Keratinocyte (primary cell): ENCODE data around the gene RERE. TPM values are rescaled to one million over a fixed set of nuclear protein-coding genes. Genes with fewer than 3 reads are reported as not detected.

Experiments used
- DNase-seq: peaks from one replicate; pipeline ENCODE4 v3.0.0-alpha.2; 2011; ENCODE audit warnings: low read depth, missing footprints, low spot score
- FAIRE-seq: peaks from 2 replicates; lab custom pipeline; 2011; peaks lifted over from hg19 to GRCh38; lab: Jason Lieb, UNC
- H2AFZ ChIP-seq: 2 replicates; pipeline ENCODE4 v1.6.0; 2012; ENCODE audit warnings: low read length, control low read depth, inconsistent platforms; ENCODE audit not compliant: control insufficient read depth
- H3K27ac ChIP-seq: 2 replicates; pipeline ENCODE4 v1.5.1; 2011; ENCODE audit warnings: low read length; ENCODE audit not compliant: control insufficient read depth, insufficient read depth
- H3K27me3 ChIP-seq: 3 replicates; pipeline ENCODE4 v1.6.0; 2011; ENCODE audit warnings: low read length; ENCODE audit not compliant: control insufficient read depth, insufficient read depth; ENCODE audit errors: extremely low read depth
- H3K36me3 ChIP-seq, 2 experiments: 2 replicates in 1 of 2; 3 replicates in 1 of 2; pipeline ENCODE4 v1.5.1; 2011; ENCODE audit warnings: low read length in 2 of 2, mild to moderate bottlenecking in 1 of 2; ENCODE audit not compliant: control insufficient read depth in 2 of 2, insufficient read depth in 2 of 2; ENCODE audit errors: extremely low read depth in 1 of 2
- H3K4me1 ChIP-seq: 3 replicates; pipeline ENCODE4 v1.5.1; 2011; ENCODE audit warnings: low read length; ENCODE audit not compliant: control insufficient read depth, insufficient read depth; ENCODE audit errors: extremely low read depth
- H3K4me2 ChIP-seq: 3 replicates; pipeline ENCODE4 v1.6.0; 2011; ENCODE audit warnings: low read depth, low read length; ENCODE audit not compliant: control insufficient read depth, insufficient read depth; ENCODE audit errors: extremely low read depth
- H3K4me3 ChIP-seq, 3 experiments: fragments of 200-600 bp in 1 of 3; sonication (generic) in 1 of 3; 2 replicates in 2 of 3; 3 replicates in 1 of 3; pipeline ENCODE4 v1.5.1; 2011 to 2016; ENCODE audit warnings: low read length in 3 of 3, mild to moderate bottlenecking in 3 of 3, control low read depth in 2 of 3, inconsistent platforms in 1 of 3, low read depth in 1 of 3, mixed read lengths in 1 of 3, mixed run types in 1 of 3, moderate library complexity in 1 of 3; ENCODE audit not compliant: control insufficient read depth in 2 of 3, insufficient read depth in 2 of 3; ENCODE audit errors: extremely low read depth in 1 of 3
- H3K79me2 ChIP-seq: 2 replicates; pipeline ENCODE4 v1.6.0; 2012; ENCODE audit warnings: low read length; ENCODE audit not compliant: control insufficient read depth, insufficient read depth
- H3K9ac ChIP-seq: 3 replicates; pipeline ENCODE4 v1.6.0; 2011; ENCODE audit warnings: low read length; ENCODE audit not compliant: control insufficient read depth, insufficient read depth; ENCODE audit errors: extremely low read depth
- H3K9me1 ChIP-seq: 3 replicates; pipeline ENCODE4 v1.6.0; 2011; ENCODE audit warnings: low read length; ENCODE audit not compliant: control insufficient read depth, insufficient read depth; ENCODE audit errors: extremely low read depth
- H3K9me3 ChIP-seq: 2 replicates; pipeline ENCODE4 v1.5.1; 2012; ENCODE audit warnings: low read depth, low read length; ENCODE audit not compliant: control insufficient read depth
- H4K20me1 ChIP-seq: 3 replicates; pipeline ENCODE4 v1.6.0; 2011; ENCODE audit warnings: low read length; ENCODE audit not compliant: control insufficient read depth, insufficient read depth; ENCODE audit errors: extremely low read depth
- CTCF ChIP-seq, 3 experiments: IDR thresholded peaks in 1 of 3; conservative IDR thresholded peaks in 1 of 3; optimal IDR thresholded peaks in 1 of 3; 2 replicates in 2 of 3; 3 replicates in 1 of 3; pipeline versions ENCODE3 to v1.5.1; 2011; ENCODE audit warnings: low read length in 3 of 3, mild to moderate bottlenecking in 3 of 3, moderate library complexity in 2 of 3, control low read depth in 1 of 3, inconsistent platforms in 1 of 3; ENCODE audit not compliant: insufficient read depth in 2 of 3; ENCODE audit errors: extremely low read depth in 1 of 3
- EZH2 ChIP-seq: IDR thresholded peaks from one replicate; pipeline ENCODE4 v1.6.1; 2012; ENCODE audit warnings: inconsistent platforms, mild to moderate bottlenecking, low read length, moderate library complexity
- dilution Hi-C: fragments of 300-500 bp; cut with MboI; formaldehyde crosslinking; loops from one replicate; pipeline ENCODE4 v1.7.0; 2020; ENCODE audit warnings: low sequenced_read_pairs; ENCODE audit not compliant: extremely low pct_ligation_motif_present
- polyA plus RNA-seq, 5 experiments: library from polyadenylated mRNA; depleted of rRNA in 3 of 5; stranded (reverse) in 3 of 5; stranded (forward) in 1 of 5; unstranded in 1 of 5; fragments of >200 nt; gene quantifications; 1 replicate in 1 of 5; 2 replicates in 3 of 5; 3 replicates in 1 of 5; pipeline versions ENCODE4 v1.2.1 to v1.2.3, GENCODE V29; 2011 to 2012; ENCODE audit warnings: missing spikeins in 2 of 5, low read depth in 1 of 5, low replicate concordance in 1 of 5

RERE gene
- polyA plus RNA-seq, 1 donor (not counting 4 experiments of a cell fraction or from before 2014, with no cell fraction given), result 3.8 TPM

- Histone ChIP-seq H3K27ac (peak overlapping the region; percentile 85), H3K4me1 (peaks cover 26% of the 10 kb centered on the region), H3K79me2 (peaks cover 23% of the 10 kb centered on the region), H4K20me1 (no peaks in the 10 kb centered on the region), H3K9me3 (no peaks in the 10 kb centered on the region), H3K9ac (peak overlapping the region; percentile 82), H2AFZ (peak overlapping the region; percentile 66), H3K4me3 (peak overlapping the region; percentile 65 to 84 (median 67)), H3K36me3 (peaks cover 0 to 6% of the 10 kb centered on the region in 2 experiments), H3K4me2 (peak overlapping the region; percentile 80), H3K27me3 (no peaks in the 10 kb centered on the region), H3K9me1 (no peaks in the 10 kb centered on the region)
- DNase-seq (no peak), FAIRE-seq (no peak)
- dilution Hi-C loops, result no loop called here
- peak in 1 of 3 experiments; percentile 5 for TF ChIP-seq CTCF (optimal IDR thresholded peaks at IDR 0.05 in 1 of 3, IDR thresholded peaks at IDR 0.05 in 1 of 3, conservative IDR thresholded peaks at IDR 0.05 in 1 of 3; ENCODE audit: extremely low read depth in 1 of 3, insufficient read depth in 2 of 3, low read length in 3 of 3)
- no peak for TF ChIP-seq EZH2
Observed at GRCh38 chr1:8423692-8424538, 393.5 kb downstream of the RERE start.

- no peak for TF ChIP-seq CTCF (optimal IDR thresholded peaks at IDR 0.05 in 1 of 3, IDR thresholded peaks at IDR 0.05 in 1 of 3, conservative IDR thresholded peaks at IDR 0.05 in 1 of 3; ENCODE audit: extremely low read depth in 1 of 3, insufficient read depth in 2 of 3, low read length in 3 of 3)
- no peak for TF ChIP-seq EZH2
- Histone ChIP-seq H3K4me1 (peaks cover 27% of the 10 kb centered on the region), H3K9me1 (no peaks in the 10 kb centered on the region), H3K27ac (peak overlapping the region; percentile 85), H3K79me2 (peaks cover 23% of the 10 kb centered on the region), H3K36me3 (peaks cover under 1 to 6% of the 10 kb centered on the region in 2 experiments), H3K9me3 (no peaks in the 10 kb centered on the region), H3K9ac (peak overlapping the region; percentile 81), H3K4me3 (peak overlapping the region; percentile 67 to 87 (median 84)), H2AFZ (peak overlapping the region; percentile 43), H3K4me2 (peak overlapping the region; percentile 97), H4K20me1 (no peaks in the 10 kb centered on the region), H3K27me3 (no peaks in the 10 kb centered on the region)
- no peak for DNase-seq
- FAIRE-seq, result no peak
- dilution Hi-C loops, result no loop called here
Observed at GRCh38 chr1:8423269-8423691, 394.2 kb downstream of the RERE start.
